ENCODE data around the gene EN2. TPM values are rescaled to one million over a fixed set of nuclear protein-coding genes. Genes with fewer than 3 reads are reported as not detected.

Gene EN2
- total RNA-seq, 2 donors from 2014 or later: 0.27 TPM; not detected in 1

DNA sequence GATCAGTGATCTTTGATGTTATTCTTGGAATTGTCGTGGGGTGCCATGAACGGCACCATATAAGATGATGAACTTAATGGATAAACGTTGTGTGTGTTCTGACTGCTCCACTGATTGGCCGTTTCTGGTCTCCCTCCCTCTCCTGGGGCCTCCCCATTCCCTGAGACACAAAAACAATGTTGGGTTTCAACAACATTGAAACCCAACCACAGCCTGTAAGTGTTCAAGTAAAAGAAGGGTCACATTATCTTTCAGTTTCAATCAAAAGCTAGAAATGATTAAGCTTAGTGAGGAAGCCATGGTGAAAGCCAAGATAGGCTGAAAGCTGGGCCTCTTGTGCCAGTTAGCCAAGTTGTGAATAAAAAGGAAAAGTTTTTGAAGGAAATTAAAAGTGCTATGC is 19.5 kb downstream of the EN2 start:
- no peak overlapping the region for H3K27ac ChIP-seq
- TF ChIP-seq, protein P1, sequence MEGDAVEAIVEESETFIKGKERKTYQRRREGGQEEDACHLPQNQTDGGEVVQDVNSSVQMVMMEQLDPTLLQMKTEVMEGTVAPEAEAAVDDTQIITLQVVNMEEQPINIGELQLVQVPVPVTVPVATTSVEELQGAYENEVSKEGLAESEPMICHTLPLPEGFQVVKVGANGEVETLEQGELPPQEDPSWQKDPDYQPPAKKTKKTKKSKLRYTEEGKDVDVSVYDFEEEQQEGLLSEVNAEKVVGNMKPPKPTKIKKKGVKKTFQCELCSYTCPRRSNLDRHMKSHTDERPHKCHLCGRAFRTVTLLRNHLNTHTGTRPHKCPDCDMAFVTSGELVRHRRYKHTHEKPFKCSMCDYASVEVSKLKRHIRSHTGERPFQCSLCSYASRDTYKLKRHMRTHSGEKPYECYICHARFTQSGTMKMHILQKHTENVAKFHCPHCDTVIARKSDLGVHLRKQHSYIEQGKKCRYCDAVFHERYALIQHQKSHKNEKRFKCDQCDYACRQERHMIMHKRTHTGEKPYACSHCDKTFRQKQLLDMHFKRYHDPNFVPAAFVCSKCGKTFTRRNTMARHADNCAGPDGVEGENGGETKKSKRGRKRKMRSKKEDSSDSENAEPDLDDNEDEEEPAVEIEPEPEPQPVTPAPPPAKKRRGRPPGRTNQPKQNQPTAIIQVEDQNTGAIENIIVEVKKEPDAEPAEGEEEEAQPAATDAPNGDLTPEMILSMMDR (IDR thresholded peaks at IDR 0.05): no peak
- H3K36me3 ChIP-seq: no peaks in the 10 kb centered on the region
- DNase-seq (ENCODE audit: low spot score) (no peak), ATAC-seq (ENCODE audit: insufficient number of reproducible peaks, low FRiP score, low read depth) (no peak)
- no peak overlapping the region for H3K4me3 ChIP-seq
- no peaks in the 10 kb centered on the region for H3K27me3 ChIP-seq (replicated peaks; ENCODE audit: insufficient read depth)
- H3K9me3 ChIP-seq: no peaks in the 10 kb centered on the region
- H3K4me1 ChIP-seq (ENCODE audit: control insufficient read depth in 1 of 2, low read depth in 2 of 2): no peaks in the 10 kb centered on the region

DNA sequence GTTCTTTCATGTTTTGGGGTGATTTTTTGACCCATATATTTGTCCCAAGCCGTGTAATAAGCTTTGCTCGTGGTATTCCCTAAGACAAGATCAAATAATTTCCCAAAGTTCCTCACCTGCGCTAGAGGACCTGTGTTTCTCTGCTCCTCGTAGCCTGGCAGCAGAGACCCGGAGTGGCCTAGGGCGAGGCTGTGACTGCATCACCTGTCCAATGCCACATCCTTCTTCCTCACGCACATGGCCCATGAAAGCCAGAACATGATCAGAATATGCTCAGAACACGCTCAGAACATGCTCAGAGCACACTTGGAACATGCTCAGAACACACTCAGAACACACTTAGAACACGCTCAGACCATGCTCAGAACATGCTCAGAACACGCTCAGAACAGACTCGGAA is 23.8 kb downstream of the EN2 start:
- H3K27ac ChIP-seq: no peak overlapping the region
- no peaks in the 10 kb centered on the region for H3K4me1 ChIP-seq (ENCODE audit: control insufficient read depth in 1 of 2, low read depth in 2 of 2)
- H3K4me3 ChIP-seq: no peak overlapping the region
- DNase-seq (ENCODE audit: low spot score) (no peak), ATAC-seq (ENCODE audit: insufficient number of reproducible peaks, low FRiP score, low read depth) (no peak)
- H3K27me3 ChIP-seq (replicated peaks; ENCODE audit: insufficient read depth): no peaks in the 10 kb centered on the region
- H3K36me3 ChIP-seq: no peaks in the 10 kb centered on the region
- TF ChIP-seq, protein P1 (IDR thresholded peaks at IDR 0.05): no peak
- H3K9me3 ChIP-seq: no peaks in the 10 kb centered on the region

GRCh38 chr7:155482511-155483183 is 24.7 kb downstream of the EN2 start:
- no peaks in the 10 kb centered on the region for H3K36me3 ChIP-seq
- H3K4me1 ChIP-seq (ENCODE audit: control insufficient read depth in 1 of 2, low read depth in 2 of 2): no peaks in the 10 kb centered on the region
- ATAC-seq (ENCODE audit: insufficient number of reproducible peaks, low FRiP score, low read depth): no peak
- no peaks in the 10 kb centered on the region for H3K9me3 ChIP-seq
- no peak overlapping the region for H3K27ac ChIP-seq
- no peak for DNase-seq (ENCODE audit: low spot score)
- TF ChIP-seq, protein P1 (IDR thresholded peaks at IDR 0.05): no peak
- no peak overlapping the region for H3K4me3 ChIP-seq
- H3K27me3 ChIP-seq (replicated peaks; ENCODE audit: insufficient read depth): no peaks in the 10 kb centered on the region

GRCh38 chr7:155483245-155483644 is 25.3 kb downstream of the EN2 start:
- DNase-seq (ENCODE audit: low spot score) (no peak), ATAC-seq (ENCODE audit: insufficient number of reproducible peaks, low FRiP score, low read depth) (no peak)
- no peaks in the 10 kb centered on the region for H3K27me3 ChIP-seq (replicated peaks; ENCODE audit: insufficient read depth)

GRCh38 chr7:155483868-155484325 is 26.0 kb downstream of the EN2 start:
- no peaks in the 10 kb centered on the region for H3K9me3 ChIP-seq
- DNase-seq (ENCODE audit: low spot score) (no peak), ATAC-seq (ENCODE audit: insufficient number of reproducible peaks, low FRiP score, low read depth) (no peak)
- H3K27me3 ChIP-seq (replicated peaks; ENCODE audit: insufficient read depth): no peaks in the 10 kb centered on the region
- no peak overlapping the region for H3K4me3 ChIP-seq
- no peaks in the 10 kb centered on the region for H3K36me3 ChIP-seq
- H3K27ac ChIP-seq: no peak overlapping the region
- TF ChIP-seq, protein P1 (IDR thresholded peaks at IDR 0.05): no peak
- H3K4me1 ChIP-seq (ENCODE audit: control insufficient read depth in 1 of 2, low read depth in 2 of 2): no peaks in the 10 kb centered on the region

More at GRCh38 chr7:155483245-155483644, 25.3 kb downstream of the EN2 start:
- no peaks in the 10 kb centered on the region for H3K9me3 ChIP-seq
- TF ChIP-seq, protein P1 (IDR thresholded peaks at IDR 0.05): no peak
- no peaks in the 10 kb centered on the region for H3K4me1 ChIP-seq (ENCODE audit: control insufficient read depth in 1 of 2, low read depth in 2 of 2)
- H3K36me3 ChIP-seq: no peaks in the 10 kb centered on the region
- H3K27ac ChIP-seq: no peak overlapping the region
- H3K4me3 ChIP-seq: no peak overlapping the region

Measured in thoracic aorta (tissue), 2 donors.